ENCODE data around the gene DNM2. TPM values are rescaled to one million over a fixed set of nuclear protein-coding genes. Genes with fewer than 3 reads are reported as not detected.

The DNM2 gene
- total and polyA plus RNA-seq, 2 of the 13 experiments (the other 11 are each of a cell fraction or from before 2014, with no cell fraction given) = 41.7 to 59.8 TPM

- TF ChIP-seq ZNF576 (CRISPR knock-in tag; IDR thresholded peaks at IDR 0.05) (0 out of 2 replicates have a peak, but pooled peaks have one; percentile 52), GRHL1 (CRISPR knock-in tag; conservative IDR thresholded peaks at IDR 0.05) (no peak), CBX5 (CRISPR knock-in tag; IDR thresholded peaks at IDR 0.05; ENCODE audit: borderline replicate concordance) (no peak), MIER2 (CRISPR knock-in tag; IDR thresholded peaks at IDR 0.05) (no peak), PHF5A (CRISPR knock-in tag; IDR thresholded peaks at IDR 0.05; ENCODE audit: low read depth, unreplicated experiment) (no peak), SUZ12 (IDR thresholded peaks at IDR 0.05; ENCODE audit: low read depth, low read length) (no peak), ZBTB10 (CRISPR knock-in tag; IDR thresholded peaks at IDR 0.05; ENCODE audit: borderline replicate concordance) (no peak), NPAS2 (CRISPR knock-in tag; IDR thresholded peaks at IDR 0.05; ENCODE audit: borderline replicate concordance) (no peak), ZIK1 (CRISPR knock-in tag; IDR thresholded peaks at IDR 0.05; ENCODE audit: borderline replicate concordance, low read depth) (no peak), HDAC6 (IDR thresholded peaks at IDR 0.05; ENCODE audit: low read depth, low read length) (no peak), ZBTB33 (CRISPR knock-in tag; IDR thresholded peaks at IDR 0.05) (peak; percentile 33; the same call in 1 of the 2 replicates), ZNF577 (CRISPR knock-in tag; IDR thresholded peaks at IDR 0.05; ENCODE audit: borderline replicate concordance, low read depth) (no peak), SMAD1 (CRISPR knock-in tag; IDR thresholded peaks at IDR 0.05; ENCODE audit: borderline replicate concordance, low read depth) (no peak), ZNF432 (CRISPR knock-in tag; IDR thresholded peaks at IDR 0.05; ENCODE audit: borderline replicate concordance) (no peak), HIVEP1 (CRISPR knock-in tag; IDR thresholded peaks at IDR 0.05) (peak; percentile 46; the same call in 1 of the 2 replicates)
- TF ChIP-seq, protein P1, sequence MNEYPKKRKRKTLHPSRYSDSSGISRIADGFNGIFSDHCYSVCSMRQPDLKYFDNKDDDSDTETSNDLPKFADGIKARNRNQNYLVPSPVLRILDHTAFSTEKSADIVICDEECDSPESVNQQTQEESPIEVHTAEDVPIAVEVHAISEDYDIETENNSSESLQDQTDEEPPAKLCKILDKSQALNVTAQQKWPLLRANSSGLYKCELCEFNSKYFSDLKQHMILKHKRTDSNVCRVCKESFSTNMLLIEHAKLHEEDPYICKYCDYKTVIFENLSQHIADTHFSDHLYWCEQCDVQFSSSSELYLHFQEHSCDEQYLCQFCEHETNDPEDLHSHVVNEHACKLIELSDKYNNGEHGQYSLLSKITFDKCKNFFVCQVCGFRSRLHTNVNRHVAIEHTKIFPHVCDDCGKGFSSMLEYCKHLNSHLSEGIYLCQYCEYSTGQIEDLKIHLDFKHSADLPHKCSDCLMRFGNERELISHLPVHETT (CRISPR knock-in tag; conservative IDR thresholded peaks at IDR 0.05) = no peak
- TF ChIP-seq, protein P2, sequence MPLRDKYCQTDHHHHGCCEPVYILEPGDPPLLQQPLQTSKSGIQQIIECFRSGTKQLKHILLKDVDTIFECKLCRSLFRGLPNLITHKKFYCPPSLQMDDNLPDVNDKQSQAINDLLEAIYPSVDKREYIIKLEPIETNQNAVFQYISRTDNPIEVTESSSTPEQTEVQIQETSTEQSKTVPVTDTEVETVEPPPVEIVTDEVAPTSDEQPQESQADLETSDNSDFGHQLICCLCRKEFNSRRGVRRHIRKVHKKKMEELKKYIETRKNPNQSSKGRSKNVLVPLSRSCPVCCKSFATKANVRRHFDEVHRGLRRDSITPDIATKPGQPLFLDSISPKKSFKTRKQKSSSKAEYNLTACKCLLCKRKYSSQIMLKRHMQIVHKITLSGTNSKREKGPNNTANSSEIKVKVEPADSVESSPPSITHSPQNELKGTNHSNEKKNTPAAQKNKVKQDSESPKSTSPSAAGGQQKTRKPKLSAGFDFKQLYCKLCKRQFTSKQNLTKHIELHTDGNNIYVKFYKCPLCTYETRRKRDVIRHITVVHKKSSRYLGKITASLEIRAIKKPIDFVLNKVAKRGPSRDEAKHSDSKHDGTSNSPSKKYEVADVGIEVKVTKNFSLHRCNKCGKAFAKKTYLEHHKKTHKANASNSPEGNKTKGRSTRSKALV (CRISPR knock-in tag; IDR thresholded peaks at IDR 0.05) = no peak
These were observed 117.3 kb downstream of the DNM2 start (continued) for GRCh38 chr19:10835089-10835753.

Measured in HepG2 (cell line).